ENCODE data around the gene ME2.
A peak's percentile ranks its signal among the peaks of the same experiment; 100 is the strongest.
"Not testable (repeated sequence)": the region's sequence is repeated elsewhere in the genome, so short reads cannot be mapped to it uniquely, and the experiment has no call there.

The ME2 gene

GRCh38 chr18:50859793-50860555, 18.9 kb upstream of the ME2 start:
- no peak for DNase-seq
- intact Hi-C loops (cut with DNase I) = no loop called here

- DNase-seq = no peak
- intact Hi-C loops (cut with DNase I) = no loop called here
These were observed 17.3 kb upstream of the ME2 start for GRCh38 chr18:50861617-50862016.

GRCh38 chr18:50862401-50862800, 16.5 kb upstream of the ME2 start:
- intact Hi-C loops (cut with DNase I) = no loop called here
- DNase-seq = no peak

GRCh38 chr18:50863840-50864375, 15.0 kb upstream of the ME2 start:
- intact Hi-C loops (cut with DNase I) = no loop called here
- DNase-seq = no peak

GRCh38 chr18:50866765-50867164, 12.2 kb upstream of the ME2 start:
- intact Hi-C loops (cut with DNase I) = no loop called here
- no peak for DNase-seq

- DNase-seq = no peak
- intact Hi-C loops (cut with DNase I) = no loop called here
These were observed 9.8 kb upstream of the ME2 start for GRCh38 chr18:50869150-50869549.

GRCh38 chr18:50870138-50870845, 8.6 kb upstream of the ME2 start:
- DNase-seq = no peak
- intact Hi-C loops (cut with DNase I) = loop anchor here (10.0 kb wide), 1 partner anchor 325 kb away; the partner anchor contains the start of gene MEX3C

DNA sequence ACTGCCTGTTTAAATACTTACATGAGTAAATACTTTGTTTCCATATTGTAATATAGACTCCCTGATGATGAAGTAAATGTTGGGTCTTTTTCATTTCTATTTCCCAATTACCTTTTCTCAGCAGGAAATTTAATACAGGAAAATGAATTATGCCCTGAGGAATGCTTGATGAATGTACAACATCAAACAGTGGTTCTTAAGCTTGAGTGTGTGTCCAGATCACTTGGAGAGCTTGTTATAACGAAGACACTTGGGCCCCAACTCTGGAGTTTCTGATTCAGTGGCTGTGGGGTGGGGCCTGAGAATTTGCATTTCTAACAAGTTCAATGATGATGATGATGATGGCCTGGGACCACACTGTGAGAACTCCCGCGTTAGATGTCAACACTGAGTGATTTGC, 7.1 kb upstream of the ME2 start:
- no peak for DNase-seq
- intact Hi-C loops (cut with DNase I) = loop anchor here (10.0 kb wide), 1 partner anchor 323 kb away; the partner anchor contains the start of gene MEX3C

DNA sequence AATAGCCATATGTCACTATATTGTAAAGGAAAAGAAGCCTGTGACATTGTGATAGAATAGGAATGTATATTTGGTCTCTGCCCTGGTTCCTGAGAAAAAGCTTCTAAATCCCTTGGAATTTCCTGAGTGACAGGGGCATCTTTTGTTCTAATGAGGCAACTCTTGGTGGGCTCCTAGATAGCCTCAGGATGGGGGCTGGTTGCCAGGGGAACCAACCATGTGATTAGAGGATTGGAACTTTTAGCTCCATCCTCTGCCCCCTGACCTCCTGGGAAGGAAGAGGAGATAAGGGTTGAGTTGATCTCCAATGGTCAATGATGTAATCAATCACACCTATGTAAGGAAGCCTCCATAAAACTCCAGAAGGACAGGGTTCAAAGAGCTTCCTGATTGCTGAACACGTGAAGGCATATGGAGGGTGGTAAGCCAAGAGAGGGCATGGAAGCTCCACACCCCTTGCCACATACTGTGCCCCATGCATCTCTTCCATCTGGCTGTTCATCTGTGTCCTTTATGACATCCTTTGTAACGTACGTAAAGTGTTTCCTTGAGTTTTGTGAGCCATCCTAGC, 2.9 kb upstream of the ME2 start:
- intact Hi-C loops (cut with DNase I) = loop anchor here (5.0 to 10.0 kb wide), 3 partner anchors 54 to 319 kb away; partner anchors contain the start of genes MEX3C, MRO and SMAD4
- no peak for DNase-seq

- intact Hi-C loops (cut with DNase I) = loop anchor here (1.0 to 10.0 kb wide), 4 partner anchors 55 to 317 kb away; partner anchors contain the start of genes ELAC1, MEX3C, MRO and SMAD4
These were observed 1.2 kb upstream of the ME2 start for GRCh38 chr18:50877545-50878265.

GRCh38 chr18:50879302-50880118, 592 bp downstream of the ME2 start:
- intact Hi-C loops (cut with DNase I) = loop anchor here (5.0 to 10.0 kb wide), 3 partner anchors 57 to 315 kb away; partner anchors contain the start of genes MEX3C, MRO and SMAD4
- DNase-seq = peak in 4 of 10 donors; percentile 23 to 84 (median 32)

More at GRCh38 chr18:50877545-50878265, 1.2 kb upstream of the ME2 start:
- DNase-seq = no peak

- DNase-seq = no peak
- intact Hi-C loops (cut with DNase I) = no loop called here
These were observed 1.2 kb downstream of the ME2 start for GRCh38 chr18:50880119-50880465.

GRCh38 chr18:50880944-50881343, 2.0 kb downstream of the ME2 start:
- DNase-seq; intact Hi-C loops (cut with DNase I): not testable (repeated sequence)

DNA sequence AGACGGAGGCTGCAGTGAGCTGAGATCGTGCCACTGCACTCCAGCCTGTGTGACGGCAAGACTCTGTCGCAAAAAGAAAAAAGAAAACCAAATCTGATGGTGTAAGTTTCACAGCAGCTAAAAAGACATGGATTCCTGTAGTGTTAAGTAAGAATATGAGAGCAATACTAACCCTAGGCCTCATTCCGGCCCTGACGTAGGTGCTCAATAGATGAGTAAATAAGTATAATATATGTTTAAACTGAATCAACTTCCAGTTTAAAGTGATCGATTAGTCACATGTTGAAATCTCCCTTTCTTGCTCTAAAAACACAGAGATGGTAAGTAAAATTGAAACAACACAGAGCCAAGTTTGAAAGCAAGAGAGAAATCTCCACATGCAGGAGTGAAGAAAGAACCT, 8.0 kb downstream of the ME2 start:
- intact Hi-C loops (cut with DNase I) = no loop called here

GRCh38 chr18:50895350-50896045, 16.6 kb downstream of the ME2 start:
- intact Hi-C loops (cut with DNase I) = no loop called here
- DNase-seq = no peak

More for the DNA sequence above, 8.0 kb downstream of the ME2 start:
- no peak for DNase-seq

DNA sequence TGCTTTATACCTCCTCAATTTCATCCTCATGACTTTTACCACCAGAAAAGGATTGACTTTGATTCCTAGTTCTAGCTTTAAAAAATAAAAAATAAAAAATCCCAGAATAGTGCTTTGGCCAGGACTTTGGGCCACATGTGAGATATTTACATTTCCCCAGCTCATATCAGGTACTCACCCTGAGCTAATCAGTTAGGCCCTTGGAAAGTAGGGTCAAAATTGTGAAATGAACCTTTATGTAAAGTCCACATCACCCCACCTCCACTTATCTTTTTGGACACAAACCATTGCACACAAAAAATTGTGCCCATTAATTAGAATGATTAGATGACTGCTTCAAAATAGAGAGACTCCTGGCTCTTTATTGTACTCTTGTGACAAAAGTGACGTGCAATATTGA, 17.2 kb downstream of the ME2 start:
- intact Hi-C loops (cut with DNase I) = no loop called here
- DNase-seq = no peak

DNA sequence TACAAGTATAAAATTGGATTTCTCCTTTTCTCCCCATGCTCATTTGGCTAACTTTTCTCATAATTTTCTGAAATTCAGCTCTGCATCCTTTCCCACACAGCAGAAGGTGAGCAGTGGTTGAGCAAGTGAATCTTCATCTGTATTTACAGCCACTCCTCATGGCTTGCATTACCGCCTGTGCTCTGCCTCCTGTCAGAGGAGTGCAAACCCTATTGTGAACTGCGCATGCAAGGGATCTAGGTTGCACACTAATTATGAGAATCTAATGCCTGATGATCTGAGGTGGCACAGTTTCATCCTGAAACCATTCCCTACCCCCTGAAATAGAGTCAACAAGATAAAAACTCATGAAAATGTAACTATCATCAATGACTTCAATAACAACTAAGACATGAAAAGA, 20.0 kb downstream of the ME2 start:
- no peak for DNase-seq
- intact Hi-C loops (cut with DNase I) = no loop called here

DNA sequence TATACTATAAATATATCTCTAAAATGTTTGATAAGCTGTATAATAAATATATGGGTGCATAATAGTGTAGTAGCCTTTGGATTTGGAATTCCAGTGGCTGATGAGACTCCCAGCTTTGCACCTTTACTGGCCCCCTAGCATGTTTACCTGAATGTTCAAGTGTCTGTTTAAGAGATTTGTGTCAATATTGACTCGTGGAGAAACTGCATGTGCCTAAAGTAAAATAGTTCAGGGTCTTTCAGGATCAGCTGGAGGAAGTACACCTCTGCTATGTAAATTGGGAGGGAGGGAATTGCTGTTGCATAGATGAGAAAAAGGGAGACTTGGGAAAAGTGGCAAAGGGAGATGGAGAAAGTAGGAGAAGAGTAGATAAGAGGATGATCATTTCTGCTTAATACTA, 23.9 kb downstream of the ME2 start:
- DNase-seq = no peak

DNA sequence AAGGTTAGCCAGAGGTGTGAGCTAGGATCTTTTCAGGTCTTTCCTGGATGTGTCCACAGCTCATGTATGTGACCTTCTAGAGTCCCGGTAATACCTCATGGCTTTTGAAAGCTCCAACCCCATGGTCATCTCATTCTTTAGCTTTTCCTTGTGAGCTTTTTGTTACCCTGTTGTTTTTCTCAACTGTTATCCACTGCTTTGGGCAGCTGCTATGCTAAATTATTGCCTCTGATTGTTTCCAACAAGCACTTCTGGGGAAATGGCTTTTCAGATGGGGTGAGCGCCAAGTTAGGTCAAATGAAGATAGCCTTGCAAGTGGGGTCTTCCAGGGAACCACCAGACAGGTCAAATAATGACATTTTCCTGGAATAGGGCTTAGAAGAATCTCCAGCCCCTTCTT, 27.9 kb downstream of the ME2 start:
- DNase-seq = no peak
- intact Hi-C loops (cut with DNase I) = no loop called here

More for the DNA sequence above, 23.9 kb downstream of the ME2 start:
- intact Hi-C loops (cut with DNase I) = no loop called here

Measured in posterior cingulate gyrus (tissue), 11 donors.